ENCODE measurements around the gene FGD3.

Gene FGD3

GRCh38 chr9:92944921-92945320 lies 2.4 kb upstream of the FGD3 start:
- Histone ChIP-seq H3K4me3 (ENCODE audit: severe bottlenecking) (no peak overlapping the region), H3K4me1 (ENCODE audit: insufficient read depth, poor library complexity, severe bottlenecking) (no peaks in the 10 kb centered on the region), H3K36me3 (ENCODE audit: low read depth) (no peaks in the 10 kb centered on the region), H3K9me3 (ENCODE audit: severe bottlenecking) (no peaks in the 10 kb centered on the region), H3K27ac (ENCODE audit: poor library complexity, severe bottlenecking) (no peak overlapping the region), H3K27me3 (ENCODE audit: insufficient read depth, poor library complexity, severe bottlenecking) (no peaks in the 10 kb centered on the region)
- ATAC-seq (ENCODE audit: low read depth) (no peak), DNase-seq (ENCODE audit: low spot score) (no peak)
- TF ChIP-seq CTCF (IDR thresholded peaks at IDR 0.05; ENCODE audit: poor library complexity, severe bottlenecking), result no peak

GRCh38 chr9:92945796-92946195 lies 1.5 kb upstream of the FGD3 start:
- Histone ChIP-seq H3K9me3 (ENCODE audit: severe bottlenecking) (no peaks in the 10 kb centered on the region), H3K4me1 (ENCODE audit: insufficient read depth, poor library complexity, severe bottlenecking) (no peaks in the 10 kb centered on the region), H3K27me3 (ENCODE audit: insufficient read depth, poor library complexity, severe bottlenecking) (no peaks in the 10 kb centered on the region), H3K36me3 (ENCODE audit: low read depth) (no peaks in the 10 kb centered on the region), H3K4me3 (ENCODE audit: severe bottlenecking) (no peak overlapping the region), H3K27ac (ENCODE audit: poor library complexity, severe bottlenecking) (no peak overlapping the region)
- DNase-seq (ENCODE audit: low spot score), result no peak
- no peak for ATAC-seq (ENCODE audit: low read depth)
- TF ChIP-seq CTCF (IDR thresholded peaks at IDR 0.05; ENCODE audit: poor library complexity, severe bottlenecking), result no peak

- Histone ChIP-seq H3K4me3 (ENCODE audit: severe bottlenecking) (no peak overlapping the region), H3K4me1 (ENCODE audit: insufficient read depth, poor library complexity, severe bottlenecking) (peaks cover 3% of the 10 kb centered on the region), H3K27ac (ENCODE audit: poor library complexity, severe bottlenecking) (no peak overlapping the region), H3K36me3 (ENCODE audit: low read depth) (no peaks in the 10 kb centered on the region), H3K27me3 (ENCODE audit: insufficient read depth, poor library complexity, severe bottlenecking) (no peaks in the 10 kb centered on the region), H3K9me3 (ENCODE audit: severe bottlenecking) (no peaks in the 10 kb centered on the region)
- DNase-seq (ENCODE audit: low spot score) (no peak), ATAC-seq (ENCODE audit: low read depth) (no peak)
- TF ChIP-seq CTCF (IDR thresholded peaks at IDR 0.05; ENCODE audit: poor library complexity, severe bottlenecking), result no peak
Measured at GRCh38 chr9:92948038-92948534, 763 bp downstream of the FGD3 start.

GRCh38 chr9:92948632-92949031 lies 1.3 kb downstream of the FGD3 start:
- H3K4me3 ChIP-seq (ENCODE audit: severe bottlenecking), result no peak overlapping the region
- DNase-seq (ENCODE audit: low spot score), result no peak
- ATAC-seq (ENCODE audit: low read depth), result no peak
- H3K27me3 ChIP-seq (ENCODE audit: insufficient read depth, poor library complexity, severe bottlenecking), result no peaks in the 10 kb centered on the region
- no peak for TF ChIP-seq CTCF (IDR thresholded peaks at IDR 0.05; ENCODE audit: poor library complexity, severe bottlenecking)
- no peak overlapping the region for H3K27ac ChIP-seq (ENCODE audit: poor library complexity, severe bottlenecking)
- H3K36me3 ChIP-seq (ENCODE audit: low read depth), result no peaks in the 10 kb centered on the region
- H3K4me1 ChIP-seq (ENCODE audit: insufficient read depth, poor library complexity, severe bottlenecking), result peaks cover 8% of the 10 kb centered on the region
- H3K9me3 ChIP-seq (ENCODE audit: severe bottlenecking), result no peaks in the 10 kb centered on the region

- Histone ChIP-seq H3K27me3 (ENCODE audit: insufficient read depth, poor library complexity, severe bottlenecking) (no peaks in the 10 kb centered on the region), H3K27ac (ENCODE audit: poor library complexity, severe bottlenecking) (no peak overlapping the region), H3K36me3 (ENCODE audit: low read depth) (no peaks in the 10 kb centered on the region), H3K4me1 (ENCODE audit: insufficient read depth, poor library complexity, severe bottlenecking) (peaks cover 15% of the 10 kb centered on the region), H3K9me3 (ENCODE audit: severe bottlenecking) (no peaks in the 10 kb centered on the region), H3K4me3 (ENCODE audit: severe bottlenecking) (no peak overlapping the region)
- TF ChIP-seq CTCF (IDR thresholded peaks at IDR 0.05; ENCODE audit: poor library complexity, severe bottlenecking), result no peak
- no peak for DNase-seq (ENCODE audit: low spot score)
- no peak for ATAC-seq (ENCODE audit: low read depth)
Measured at GRCh38 chr9:92949266-92949982, 2.1 kb downstream of the FGD3 start.

Measured in RWPE2 (cell line).